ENCODE measurements around the gene GPSM3.

DNA sequence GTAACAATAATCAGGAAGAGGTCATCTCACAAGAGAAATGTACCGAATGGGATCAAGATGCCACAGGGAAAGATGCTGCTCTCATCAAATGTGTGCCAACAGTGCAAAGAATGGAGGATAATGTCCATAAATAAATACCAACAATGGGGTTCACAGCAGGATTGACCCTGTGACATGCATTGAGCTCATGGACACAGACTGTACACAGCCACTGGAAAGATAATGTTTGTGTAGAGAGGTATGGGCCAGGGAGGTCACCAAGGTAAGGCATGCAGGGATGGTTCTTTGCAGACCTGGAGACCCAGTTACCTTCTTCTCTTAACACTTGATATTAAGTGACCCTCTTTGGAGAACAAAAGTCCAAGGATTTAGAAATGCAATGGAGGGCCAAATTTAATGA is 18.0 kb downstream of the GPSM3 start:
- TF ChIP-seq EP300 (IDR thresholded peaks at IDR 0.05) (no peak), POLR2A (IDR thresholded peaks at IDR 0.05) (no peak)
- TF ChIP-seq, protein P1, sequence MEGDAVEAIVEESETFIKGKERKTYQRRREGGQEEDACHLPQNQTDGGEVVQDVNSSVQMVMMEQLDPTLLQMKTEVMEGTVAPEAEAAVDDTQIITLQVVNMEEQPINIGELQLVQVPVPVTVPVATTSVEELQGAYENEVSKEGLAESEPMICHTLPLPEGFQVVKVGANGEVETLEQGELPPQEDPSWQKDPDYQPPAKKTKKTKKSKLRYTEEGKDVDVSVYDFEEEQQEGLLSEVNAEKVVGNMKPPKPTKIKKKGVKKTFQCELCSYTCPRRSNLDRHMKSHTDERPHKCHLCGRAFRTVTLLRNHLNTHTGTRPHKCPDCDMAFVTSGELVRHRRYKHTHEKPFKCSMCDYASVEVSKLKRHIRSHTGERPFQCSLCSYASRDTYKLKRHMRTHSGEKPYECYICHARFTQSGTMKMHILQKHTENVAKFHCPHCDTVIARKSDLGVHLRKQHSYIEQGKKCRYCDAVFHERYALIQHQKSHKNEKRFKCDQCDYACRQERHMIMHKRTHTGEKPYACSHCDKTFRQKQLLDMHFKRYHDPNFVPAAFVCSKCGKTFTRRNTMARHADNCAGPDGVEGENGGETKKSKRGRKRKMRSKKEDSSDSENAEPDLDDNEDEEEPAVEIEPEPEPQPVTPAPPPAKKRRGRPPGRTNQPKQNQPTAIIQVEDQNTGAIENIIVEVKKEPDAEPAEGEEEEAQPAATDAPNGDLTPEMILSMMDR (IDR thresholded peaks at IDR 0.05), result no peak

Data from tibial nerve (tissue), 4 donors.